K562 (cell line): ENCODE measurements around the gene FFAR1. TPM values are rescaled to one million over a fixed set of nuclear protein-coding genes. Genes with fewer than 3 reads are reported as not detected.

Experiments used
- ATAC-seq: fragments of 200-7000 bp; cut with Tn5 transposase; 3 replicates; pipeline ENCODE4 v1.9.1; 2020; ENCODE audit warnings: moderate library complexity
- BruUV-seq: library from RNA; stranded (reverse); fragments of 400-500 nt; replicated peaks from 2 replicates; lab custom pipeline; 2021; lab: Mats Ljungman, UMichigan
- CTCF ChIA-PET: fragments of 300-600 bp; formaldehyde crosslinking; extraction: SDS; loops from one replicate; lab custom pipeline; 2021; ENCODE audit warnings: low intra/inter-chr PET ratio; lab: Yijun Ruan, JAX
- POLR2A ChIA-PET: fragments of 300-600, 350-650 bp; sonication (Branson Sonifier 250); formaldehyde crosslinking; extraction: SDS; loops from one replicate; lab custom pipeline; 2021; ENCODE audit warnings: antibody characterized with exemption, inconsistent platforms; lab: Yijun Ruan, JAX
- DNase-seq, 4 experiments: peaks; one replicate each; pipeline versions ENCODE4 v3.0.0 to v3.0.0-alpha.2; 2011 to 2018; ENCODE audit warnings: low spot score in 3 of 4, mixed read lengths in 3 of 4; ENCODE audit errors: extremely low read depth in 1 of 4
- FAIRE-seq: peaks from 2 replicates; lab custom pipeline; 2011; peaks lifted over from hg19 to GRCh38; lab: Jason Lieb, UNC
- H2AFZ ChIP-seq: 2 replicates; pipeline ENCODE4 v1.6.0; 2011; ENCODE audit warnings: low read depth, low read length, control low read depth, inconsistent platforms
- H3K27ac ChIP-seq: fragments of 200-600 bp; 3 replicates; pipeline ENCODE4 v1.8.0; 2011; ENCODE audit warnings: low read depth, mild to moderate bottlenecking, control low read depth, inconsistent platforms, low read length, moderate library complexity, mixed read lengths; ENCODE audit errors: extremely low read depth
- H3K27me3 ChIP-seq, 2 experiments: fragments of 300-600 bp in 1 of 2; 2 replicates in 1 of 2; 3 replicates in 1 of 2; pipeline versions ENCODE4 v1.6.0 to v1.8.0; 2011; ENCODE audit warnings: inconsistent platforms in 2 of 2, low read length in 2 of 2, mild to moderate bottlenecking in 1 of 2, mixed read lengths in 1 of 2, moderate library complexity in 1 of 2; ENCODE audit not compliant: control insufficient read depth in 2 of 2, insufficient read depth in 2 of 2
- H3K36me3 ChIP-seq: fragments of 300-600 bp; 3 replicates; pipeline ENCODE4 v1.8.0; 2011; ENCODE audit warnings: mild to moderate bottlenecking, low read length, inconsistent platforms; ENCODE audit not compliant: control insufficient read depth, insufficient read depth
- H3K4me1 ChIP-seq, 2 experiments: fragments of 200-600 bp in 1 of 2; replicated peaks in 1 of 2; 2 replicates in 1 of 2; 3 replicates in 1 of 2; pipeline versions ENCODE4 v1.5.1 to v1.8.0; 2011; ENCODE audit warnings: inconsistent platforms in 2 of 2, low read length in 2 of 2, mild to moderate bottlenecking in 1 of 2, mixed read lengths in 1 of 2, moderate library complexity in 1 of 2; ENCODE audit not compliant: control insufficient read depth in 2 of 2, insufficient read depth in 2 of 2
- H3K4me2 ChIP-seq: 2 replicates; pipeline ENCODE4 v1.6.1; 2011; ENCODE audit warnings: low read length, control low read depth, inconsistent platforms, mixed read lengths; ENCODE audit not compliant: insufficient read depth
- H3K4me3 ChIP-seq: fragments of 200-600 bp; sonication (generic), shearing (Covaris generic); 2 replicates; pipeline ENCODE4 v1.5.1; 2016; ENCODE audit warnings: control low read depth, inconsistent platforms
- H3K79me2 ChIP-seq: fragments of 200-600 bp; 3 replicates; pipeline ENCODE4 v1.8.0; 2011; ENCODE audit warnings: low read length, inconsistent platforms; ENCODE audit not compliant: control insufficient read depth, insufficient read depth
- H3K9ac ChIP-seq, 2 experiments: 2 replicates each; pipeline versions ENCODE4 v1.6.0 to v1.6.1; 2011; ENCODE audit warnings: low read depth in 2 of 2, low read length in 2 of 2, control low read depth in 1 of 2, inconsistent platforms in 1 of 2, mild to moderate bottlenecking in 1 of 2, mixed read lengths in 1 of 2; ENCODE audit not compliant: insufficient read depth in 1 of 2
- H3K9me1 ChIP-seq: one replicate; pipeline ENCODE4 v1.6.0; 2011; ENCODE audit warnings: inconsistent platforms, mild to moderate bottlenecking, low read length, moderate library complexity; ENCODE audit not compliant: control insufficient read depth, insufficient read depth
- H3K9me3 ChIP-seq: replicated peaks from 2 replicates; pipeline ENCODE4 v1.5.1; 2011; ENCODE audit warnings: low read depth, low read length, inconsistent platforms; ENCODE audit not compliant: control insufficient read depth, insufficient read depth
- H4K20me1 ChIP-seq: replicated peaks from 2 replicates; pipeline ENCODE4 v1.6.1; 2011; ENCODE audit warnings: low read length, inconsistent platforms, mixed read lengths; ENCODE audit not compliant: control insufficient read depth, insufficient read depth
- BCOR ChIP-seq: fragments of 450-650 bp; IDR thresholded peaks from 2 replicates; pipeline ENCODE4 v1.6.1; 2016
- GTF2E2 ChIP-seq: fragments of 200-800 bp; sonication (Bioruptor generic); IDR thresholded peaks from 2 replicates; pipeline ENCODE4 v1.6.1; 2016; ENCODE audit warnings: missing genetic modification characterization, missing compliant biosample characterization
- JUND ChIP-seq, 2 experiments: IDR thresholded peaks; 2 replicates in 1 of 2; 3 replicates in 1 of 2; pipeline ENCODE4 v1.6.1; 2011; ENCODE audit warnings: borderline replicate concordance in 2 of 2, low read depth in 2 of 2, low read length in 2 of 2, improper control_type of control experiment in 1 of 2, missing biosample characterization in 1 of 2, missing genetic modification characterization in 1 of 2, missing genetic modification reagents in 1 of 2
- KDM1A ChIP-seq, 2 experiments: fragments of 450-650 bp; IDR thresholded peaks; 2 replicates each; pipeline ENCODE4 v1.6.1; 2016; ENCODE audit warnings: mild to moderate bottlenecking in 2 of 2
- YY1 ChIP-seq, 3 experiments: IDR thresholded peaks; 2 replicates each; pipeline ENCODE4 v1.6.1; 2011; ENCODE audit warnings: low read length in 2 of 3, mild to moderate bottlenecking in 2 of 3, moderate library complexity in 2 of 3, borderline replicate concordance in 1 of 3, control low read depth in 1 of 3, low read depth in 1 of 3; ENCODE audit not compliant: insufficient read depth in 3 of 3, insufficient replicate concordance in 2 of 3, control insufficient read depth in 1 of 3, insufficient read length in 1 of 3; ENCODE audit errors: extremely low read depth in 1 of 3
- ZBTB17 ChIP-seq: fragments of 450-650 bp; formaldehyde crosslinking; IDR thresholded peaks from 2 replicates; pipeline ENCODE4 v1.4.0; 2020; ENCODE audit warnings: mild to moderate bottlenecking
- ZFP36 ChIP-seq: fragments of 150-350 bp; IDR thresholded peaks from 2 replicates; pipeline ENCODE4 v1.6.1; 2018; ENCODE audit warnings: low read length, low read depth; ENCODE audit not compliant: partially characterized antibody
- ZNF12 ChIP-seq: sonication (generic); formaldehyde crosslinking; IDR thresholded peaks from 2 replicates; pipeline ENCODE4 v1.4.0; 2020; ENCODE audit warnings: mild to moderate bottlenecking, missing genetic modification reagents
- ZNF586 ChIP-seq: fragments of 450-650 bp; formaldehyde crosslinking; conservative IDR thresholded peaks from 2 replicates; pipeline ENCODE4 v1.4.0; 2020; ENCODE audit warnings: mild to moderate bottlenecking, moderate library complexity
- ZNF644 ChIP-seq: fragments of 200-800 bp; sonication (Bioruptor generic); IDR thresholded peaks from 2 replicates; pipeline ENCODE4 v1.6.1; 2016; ENCODE audit warnings: low read depth, missing genetic modification characterization, missing compliant biosample characterization
- ZNF778 ChIP-seq: fragments of 450-650 bp; formaldehyde crosslinking; IDR thresholded peaks from 2 replicates; pipeline ENCODE4 v1.4.0; 2020; ENCODE audit warnings: mild to moderate bottlenecking, moderate library complexity
- WGBS: fragments of 100-300 bp; shearing (Covaris generic); methylation state at CpG from one replicate; pipeline ENCODE4 v1.1.6; 2016; ENCODE audit warnings: low coverage, mixed read lengths; ENCODE audit not compliant: insufficient coverage; ENCODE audit errors: missing lambda C conversion rate; 5-methylcytosine and 5-hydroxymethylcytosine counted together
- in situ Hi-C: fragments of 300-500 bp; cut with MboI; formaldehyde crosslinking; loops from 4 replicates; pipeline ENCODE4 v1.15.0; 2018; ENCODE audit warnings: inconsistent platforms, mixed read lengths
- intact Hi-C: fragments of 100-400 bp; cut with micrococcal nuclease; formaldehyde crosslinking; loops from 2 replicates; pipeline ENCODE4 v1.14.2; 2022
- polyA plus RNA-seq, 8 experiments: library from polyadenylated mRNA; depleted of rRNA in 4 of 8; stranded (reverse) in 5 of 8; unstranded in 3 of 8; fragments of >200 nt; fragmentation: Nextera tagmentation in 2 of 8; fragmentation: Illumina TruSeq in 1 of 8; extraction: Ambion mirVana in 2 of 8; extraction: Trizol in 1 of 8; gene quantifications; 2 replicates each; pipeline versions ENCODE4 v1.2.1 to v1.2.3, GENCODE V29; 2011 to 2014; ENCODE audit warnings: inconsistent platforms in 1 of 8, missing spikeins in 1 of 8
- total RNA-seq, 7 experiments: library from RNA; depleted of rRNA in 6 of 7; stranded (reverse); fragments of >200 nt in 6 of 7; fragmentation: Illumina TruSeq in 2 of 7; extraction: Trizol in 2 of 7; gene quantifications; 2 replicates each; pipeline versions ENCODE4 v1.2.1 to v1.2.3, GENCODE V29; 2011 to 2021; ENCODE audit warnings: low replicate concordance in 1 of 7
- TF ChIP-seq, protein P1 (sequence below): fragments of 250-450 bp; sonication (Bioruptor Pico); IDR thresholded peaks from 2 replicates; pipeline ENCODE4 v1.9.0; 2021; ENCODE audit warnings: mild to moderate bottlenecking, inconsistent platforms
- TF ChIP-seq, protein P2 (sequence below), 2 experiments: fragments of 450-650 bp; IDR thresholded peaks; 2 replicates each; pipeline ENCODE4 v1.6.1; 2016
- TF ChIP-seq, protein P3 (sequence below), 2 experiments: fragments of 450-650 bp in 1 of 2; sonication (generic) in 1 of 2; formaldehyde crosslinking in 1 of 2; IDR thresholded peaks in 1 of 2; conservative IDR thresholded peaks in 1 of 2; 2 replicates each; pipeline versions ENCODE4 v1.6.1 to v1.8.1; 2016 to 2023; ENCODE audit warnings: mild to moderate bottlenecking in 2 of 2, moderate library complexity in 2 of 2, inconsistent platforms in 1 of 2, missing genetic modification reagents in 1 of 2

The FFAR1 gene
- total and polyA plus RNA-seq, 9 of the 15 experiments (the other 6 are each of a cell fraction or from before 2014, with no cell fraction given), result not detected

- DNase-seq (peak in 1 of 4 experiments; percentile 9), FAIRE-seq (peak; percentile 54), ATAC-seq (no peak)
- in situ Hi-C loops, result no loop called here
- intact Hi-C loops, result no loop called here
- peak overlapping the region in 1 of 2 experiments; percentile 85; a peak in 2 of 4 replicates for H3K9ac ChIP-seq
- no peaks in the 10 kb centered on the region for H3K36me3 ChIP-seq
- TF ChIP-seq ZNF12 (CRISPR knock-in tag), result no peak
- no peak for TF ChIP-seq ZNF778 (CRISPR knock-in tag)
- no peak for TF ChIP-seq ZNF586 (CRISPR knock-in tag)
- TF ChIP-seq GTF2E2 (tag), result no peak
- TF ChIP-seq, protein P1, sequence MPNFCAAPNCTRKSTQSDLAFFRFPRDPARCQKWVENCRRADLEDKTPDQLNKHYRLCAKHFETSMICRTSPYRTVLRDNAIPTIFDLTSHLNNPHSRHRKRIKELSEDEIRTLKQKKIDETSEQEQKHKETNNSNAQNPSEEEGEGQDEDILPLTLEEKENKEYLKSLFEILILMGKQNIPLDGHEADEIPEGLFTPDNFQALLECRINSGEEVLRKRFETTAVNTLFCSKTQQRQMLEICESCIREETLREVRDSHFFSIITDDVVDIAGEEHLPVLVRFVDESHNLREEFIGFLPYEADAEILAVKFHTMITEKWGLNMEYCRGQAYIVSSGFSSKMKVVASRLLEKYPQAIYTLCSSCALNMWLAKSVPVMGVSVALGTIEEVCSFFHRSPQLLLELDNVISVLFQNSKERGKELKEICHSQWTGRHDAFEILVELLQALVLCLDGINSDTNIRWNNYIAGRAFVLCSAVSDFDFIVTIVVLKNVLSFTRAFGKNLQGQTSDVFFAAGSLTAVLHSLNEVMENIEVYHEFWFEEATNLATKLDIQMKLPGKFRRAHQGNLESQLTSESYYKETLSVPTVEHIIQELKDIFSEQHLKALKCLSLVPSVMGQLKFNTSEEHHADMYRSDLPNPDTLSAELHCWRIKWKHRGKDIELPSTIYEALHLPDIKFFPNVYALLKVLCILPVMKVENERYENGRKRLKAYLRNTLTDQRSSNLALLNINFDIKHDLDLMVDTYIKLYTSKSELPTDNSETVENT (CRISPR knock-in tag), result no peak
- TF ChIP-seq ZNF644 (tag), result no peak
- peak; percentile 83 for TF ChIP-seq ZBTB17 (CRISPR knock-in tag)
- 0 out of 2 replicates have a peak, but pooled peaks have one; percentile 18 for TF ChIP-seq BCOR
- TF ChIP-seq KDM1A (IDR thresholded peaks at IDR 0.05), result 0 out of 4 replicates have a peak, but pooled peaks of 1 of the 2 experiments have one; percentile 22
- TF ChIP-seq ZFP36, result peak; percentile 39
- peak; percentile 27; the same call in 1 of the 2 replicates for TF ChIP-seq JUND (IDR thresholded peaks at IDR 0.05; ENCODE audit: borderline replicate concordance, low read depth, low read length)
- no peak for TF ChIP-seq JUND (tag; IDR thresholded peaks at IDR 0.05; ENCODE audit: borderline replicate concordance, low read depth, low read length)
- TF ChIP-seq, protein P2, sequence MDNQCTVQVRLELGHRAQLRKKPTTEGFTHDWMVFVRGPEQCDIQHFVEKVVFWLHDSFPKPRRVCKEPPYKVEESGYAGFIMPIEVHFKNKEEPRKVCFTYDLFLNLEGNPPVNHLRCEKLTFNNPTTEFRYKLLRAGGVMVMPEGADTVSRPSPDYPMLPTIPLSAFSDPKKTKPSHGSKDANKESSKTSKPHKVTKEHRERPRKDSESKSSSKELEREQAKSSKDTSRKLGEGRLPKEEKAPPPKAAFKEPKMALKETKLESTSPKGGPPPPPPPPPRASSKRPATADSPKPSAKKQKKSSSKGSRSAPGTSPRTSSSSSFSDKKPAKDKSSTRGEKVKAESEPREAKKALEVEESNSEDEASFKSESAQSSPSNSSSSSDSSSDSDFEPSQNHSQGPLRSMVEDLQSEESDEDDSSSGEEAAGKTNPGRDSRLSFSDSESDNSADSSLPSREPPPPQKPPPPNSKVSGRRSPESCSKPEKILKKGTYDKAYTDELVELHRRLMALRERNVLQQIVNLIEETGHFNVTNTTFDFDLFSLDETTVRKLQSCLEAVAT (IDR thresholded peaks at IDR 0.05), result peak in 1 of 2 experiments; percentile 86; a peak in 2 of 4 replicates
- TF ChIP-seq, protein P3, sequence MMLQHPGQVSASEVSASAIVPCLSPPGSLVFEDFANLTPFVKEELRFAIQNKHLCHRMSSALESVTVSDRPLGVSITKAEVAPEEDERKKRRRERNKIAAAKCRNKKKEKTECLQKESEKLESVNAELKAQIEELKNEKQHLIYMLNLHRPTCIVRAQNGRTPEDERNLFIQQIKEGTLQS (IDR thresholded peaks at IDR 0.05), result peak; percentile 60
- TF ChIP-seq, protein P3 (CRISPR knock-in tag; conservative IDR thresholded peaks at IDR 0.05), result no peak
- TF ChIP-seq YY1 (IDR thresholded peaks at IDR 0.05; ENCODE audit: borderline replicate concordance in 1 of 3, control insufficient read depth in 1 of 3, extremely low read depth in 1 of 3, insufficient read depth in 3 of 3, insufficient read length in 1 of 3, insufficient replicate concordance in 2 of 3, low read depth in 1 of 3, low read length in 2 of 3), result peak in 1 of 3 experiments; percentile 2
- no peaks in the 10 kb centered on the region for H3K79me2 ChIP-seq
- peaks cover 60 to 66% of the 10 kb centered on the region in 2 experiments for H3K4me1 ChIP-seq
- peak overlapping the region; percentile 40; the same call in 2 of the 3 replicates for H3K27ac ChIP-seq
- 82% methylated on average over 6 of the region's 6 CpGs for WGBS
- no peaks in the 10 kb centered on the region for H4K20me1 ChIP-seq
- ChIA-PET POLR2A (no interaction called here), CTCF (no interaction called here)
- no TSS peak for BruUV-seq
- no peaks in the 10 kb centered on the region for H3K27me3 ChIP-seq
- H3K4me3 ChIP-seq, result no peak overlapping the region
- H2AFZ ChIP-seq, result peak overlapping the region; percentile 54
- peaks cover 3% of the 10 kb centered on the region for H3K9me1 ChIP-seq
- no peak overlapping the region for H3K4me2 ChIP-seq
- no peaks in the 10 kb centered on the region for H3K9me3 ChIP-seq
Observed at GRCh38 chr19:35303357-35303915, 44.3 kb upstream of the FFAR1 start.
